GM21528 (cell line): ENCODE results near the gene COMT.

ENCODE experiments used
- ATAC-seq: cut with Tn5 transposase; IDR thresholded peaks from one replicate; pipeline ENCODE4 v1.9.1; 2021; ENCODE audit warnings: mild to moderate bottlenecking, moderate library complexity; ENCODE audit not compliant: unreplicated experiment, low FRiP score

Gene COMT

DNA sequence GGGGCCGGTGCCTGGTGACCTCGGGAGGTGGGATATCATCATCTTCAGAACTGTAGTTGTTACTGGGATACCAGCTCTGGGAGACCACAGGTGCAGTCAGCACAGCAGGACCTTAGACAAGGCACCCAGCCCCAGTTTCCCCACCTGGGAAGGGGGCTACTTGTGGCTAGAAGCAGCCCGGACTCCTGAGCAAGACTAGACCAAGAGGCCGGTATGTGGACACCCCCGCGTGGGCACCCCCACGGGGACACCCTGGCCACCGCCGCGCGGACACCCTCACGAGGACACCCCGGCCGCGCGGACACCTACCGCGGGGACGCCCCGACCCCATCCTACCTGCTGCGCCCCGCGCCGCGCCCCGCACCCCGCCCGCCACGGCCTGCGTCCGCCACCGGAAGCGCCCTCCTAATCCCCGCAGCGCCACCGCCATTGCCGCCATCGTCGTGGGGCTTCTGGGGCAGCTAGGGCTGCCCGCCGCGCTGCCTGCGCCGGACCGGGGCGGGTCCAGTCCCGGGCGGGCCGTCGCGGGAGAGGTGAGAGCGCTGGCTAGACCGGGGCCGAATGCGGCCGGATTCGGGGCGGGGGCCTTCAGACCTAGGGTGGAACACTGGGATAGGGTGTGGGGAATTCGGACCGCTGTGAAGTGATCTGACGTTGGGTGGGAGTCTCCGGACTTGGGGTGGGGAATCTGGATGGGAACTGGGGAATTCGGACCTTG is at the start of gene COMT, which contains the start of gene TXNRD2:
COMT (plus strand) TSS at position 408 of the 718 bp plus-strand sequence. CDS start 20,755 bp downstream, outside the sequence.
TXNRD2 (minus strand) TSS at position 454 of the 718 bp plus-strand sequence; CDS start at position 439, 15 bp downstream.
- ATAC-seq = no peak

DNA sequence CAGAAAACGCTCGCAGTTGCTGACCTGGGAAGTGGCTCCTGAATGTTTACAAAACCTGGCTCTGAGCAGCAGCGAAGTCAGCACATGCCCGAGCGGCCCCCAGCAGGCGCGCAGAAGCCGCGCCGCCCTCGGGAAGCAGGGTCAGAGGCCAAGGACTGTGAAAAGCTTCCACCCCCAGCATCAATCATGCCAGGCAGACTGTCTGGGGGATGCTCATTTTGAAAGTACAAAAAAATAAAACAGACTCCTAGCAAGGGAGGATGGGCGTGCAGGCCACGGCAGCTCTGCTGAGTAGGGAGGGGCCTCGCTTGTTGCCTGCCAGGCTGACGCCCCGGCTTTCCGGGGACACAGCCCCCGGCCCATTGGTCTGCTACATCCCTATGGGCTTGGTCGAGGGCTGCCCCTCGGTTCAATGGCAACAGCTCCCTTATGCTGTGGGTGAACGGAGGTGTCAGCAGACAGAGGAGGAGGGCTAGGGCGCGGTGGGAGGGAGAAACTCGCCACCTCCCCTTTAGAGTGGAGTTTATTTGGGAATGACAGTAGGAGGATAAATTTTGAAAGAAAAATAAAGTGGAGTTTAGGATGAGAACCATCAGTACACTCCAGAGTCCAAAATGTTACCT is 49.2 kb upstream of the COMT start:
- no peak for ATAC-seq

DNA sequence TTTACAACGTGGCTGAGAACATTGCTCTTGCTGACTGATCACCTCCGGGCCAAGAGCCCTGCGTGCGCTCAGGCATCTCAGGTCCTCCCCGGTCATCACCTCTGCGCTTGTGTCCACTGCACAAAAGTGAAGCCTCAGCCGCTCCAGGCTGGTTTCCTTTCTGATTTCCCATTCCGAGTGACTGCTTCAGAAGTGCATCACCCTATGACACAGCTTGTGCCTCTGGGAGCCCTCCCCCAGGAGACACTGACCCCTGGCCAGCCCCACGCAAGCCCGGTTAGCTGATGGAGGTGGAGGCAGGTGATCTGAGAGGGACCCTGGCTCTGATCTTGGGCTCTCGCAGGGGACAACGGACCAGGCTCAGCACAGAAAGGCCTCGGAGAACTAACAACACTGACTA is 48.6 kb upstream of the COMT start:
- ATAC-seq = no peak

DNA sequence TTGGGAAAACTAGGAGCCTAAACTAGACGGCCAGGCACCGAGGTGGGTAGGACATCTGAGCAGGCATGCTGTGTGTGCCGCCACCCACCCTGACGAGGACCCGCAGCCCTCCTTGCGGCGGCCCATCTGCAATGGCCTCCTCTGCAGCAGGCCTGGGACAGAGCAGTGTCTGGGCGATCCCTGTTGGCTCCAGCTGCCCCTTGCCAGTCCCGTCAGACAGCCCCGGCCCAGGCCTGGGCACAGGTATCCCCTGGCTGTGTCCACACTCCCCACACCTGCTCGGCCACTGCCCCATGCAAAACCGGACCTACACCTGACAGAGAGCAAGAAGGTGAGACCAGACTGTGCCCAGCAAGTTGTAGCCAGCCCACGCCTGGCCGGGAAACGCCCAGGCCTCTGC is 48.2 kb upstream of the COMT start:
- ATAC-seq = no peak

DNA sequence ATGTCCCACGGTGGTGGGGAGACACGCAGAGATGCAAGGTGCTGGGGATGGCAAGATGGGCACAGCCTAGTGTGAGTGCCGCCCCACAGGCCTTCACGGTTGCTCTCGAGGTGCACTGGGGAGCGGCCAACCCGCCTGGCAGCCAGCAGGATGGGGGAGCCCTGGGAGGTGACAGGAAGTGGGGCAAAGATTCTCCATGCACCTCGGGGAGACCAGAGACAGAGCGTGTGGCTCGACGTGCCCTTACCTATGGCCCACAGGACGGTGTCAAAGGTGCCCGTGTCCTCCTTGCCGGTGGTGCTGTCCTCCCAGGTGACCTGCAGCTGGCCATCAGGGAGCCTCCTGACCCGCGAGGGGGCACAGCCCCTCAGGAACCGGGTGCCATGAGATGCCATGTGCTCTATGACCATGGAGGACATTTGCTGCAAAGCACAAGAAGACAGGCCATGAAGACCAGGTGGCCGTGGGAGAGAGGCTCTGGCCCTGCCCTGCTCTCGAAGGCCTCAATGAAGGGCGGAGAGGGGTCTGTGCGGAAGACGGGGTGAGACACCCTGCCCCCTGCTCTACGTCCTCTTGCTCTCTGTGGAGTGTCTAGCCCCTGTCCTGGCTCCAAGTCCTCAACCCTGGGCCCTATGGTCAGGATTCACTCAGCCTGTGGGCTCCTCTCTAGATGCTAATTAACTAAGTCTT is 46.3 kb upstream of the COMT start:
- no peak for ATAC-seq

DNA sequence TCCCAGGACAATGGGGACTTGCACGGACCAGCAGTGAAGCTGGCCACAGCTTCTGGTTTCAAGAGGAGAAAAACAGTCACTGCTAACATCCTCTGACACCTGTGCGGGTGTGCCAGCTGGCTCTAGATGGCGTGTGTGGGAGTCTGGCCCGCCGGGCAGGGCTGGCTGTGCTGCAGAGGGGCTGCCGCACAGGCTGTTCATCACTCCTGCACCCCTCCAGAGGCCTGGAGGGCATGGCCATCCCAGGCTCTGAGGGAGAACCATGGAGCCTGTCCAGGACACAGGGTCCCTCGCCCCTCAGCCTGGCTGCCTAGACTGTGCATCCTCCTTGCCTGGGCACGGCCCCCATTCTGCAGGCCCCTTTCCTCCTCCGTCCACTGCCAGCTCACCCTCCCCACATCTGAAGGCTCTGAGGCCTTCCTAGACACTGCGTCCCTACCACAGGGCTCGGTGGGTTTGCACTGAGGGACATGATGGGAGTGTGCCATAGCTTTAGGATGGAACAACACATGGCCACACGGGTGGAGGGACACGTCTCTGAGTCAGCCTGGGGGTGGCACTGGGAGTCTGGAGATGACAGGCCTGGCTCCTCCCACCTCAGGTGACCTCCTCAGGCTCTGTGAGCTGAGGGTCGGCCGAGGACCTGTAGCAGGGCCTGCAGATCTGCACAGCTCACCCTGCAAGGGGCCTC is 44.8 kb upstream of the COMT start:
- ATAC-seq = no peak

DNA sequence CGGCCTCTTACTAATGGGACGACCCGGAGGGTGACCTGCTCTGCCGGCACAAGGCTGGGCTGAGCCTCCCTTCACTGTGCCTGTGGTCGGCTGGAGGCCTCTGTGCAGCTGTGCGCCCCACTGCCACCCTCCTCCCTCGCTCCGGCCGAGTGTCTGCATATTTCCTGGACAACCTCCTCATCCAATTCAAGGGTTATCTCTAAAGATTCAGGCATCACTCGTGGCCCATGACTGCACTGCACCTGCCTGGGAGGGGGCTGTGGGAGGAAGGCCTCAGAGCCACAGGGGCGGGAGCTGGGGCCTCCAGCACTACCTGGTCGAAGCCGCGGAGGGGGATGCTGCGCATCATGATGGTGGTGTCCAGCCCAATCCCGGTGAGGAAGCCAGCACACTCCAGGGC is 43.8 kb upstream of the COMT start:
- no peak for ATAC-seq

DNA sequence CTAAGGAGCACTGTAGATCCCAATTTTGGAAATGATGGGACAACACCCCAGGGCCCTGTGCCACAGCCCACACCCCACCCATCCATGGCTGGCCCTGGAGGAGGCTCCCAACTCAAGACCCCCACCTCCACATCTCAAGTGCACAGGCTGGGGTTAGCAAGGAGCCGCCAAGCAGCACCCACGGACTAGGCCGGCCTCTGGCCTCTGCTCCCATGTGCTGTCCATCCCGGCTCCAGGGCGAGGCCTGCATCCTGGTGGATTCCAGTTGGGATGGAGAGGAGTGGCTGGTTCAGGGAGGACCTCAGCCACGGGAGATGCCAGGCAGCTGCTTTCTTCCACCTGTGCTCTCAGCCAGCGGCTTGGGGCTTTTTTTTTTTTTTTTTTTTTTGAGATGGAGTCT is 43.4 kb upstream of the COMT start:
- no peak for ATAC-seq

DNA sequence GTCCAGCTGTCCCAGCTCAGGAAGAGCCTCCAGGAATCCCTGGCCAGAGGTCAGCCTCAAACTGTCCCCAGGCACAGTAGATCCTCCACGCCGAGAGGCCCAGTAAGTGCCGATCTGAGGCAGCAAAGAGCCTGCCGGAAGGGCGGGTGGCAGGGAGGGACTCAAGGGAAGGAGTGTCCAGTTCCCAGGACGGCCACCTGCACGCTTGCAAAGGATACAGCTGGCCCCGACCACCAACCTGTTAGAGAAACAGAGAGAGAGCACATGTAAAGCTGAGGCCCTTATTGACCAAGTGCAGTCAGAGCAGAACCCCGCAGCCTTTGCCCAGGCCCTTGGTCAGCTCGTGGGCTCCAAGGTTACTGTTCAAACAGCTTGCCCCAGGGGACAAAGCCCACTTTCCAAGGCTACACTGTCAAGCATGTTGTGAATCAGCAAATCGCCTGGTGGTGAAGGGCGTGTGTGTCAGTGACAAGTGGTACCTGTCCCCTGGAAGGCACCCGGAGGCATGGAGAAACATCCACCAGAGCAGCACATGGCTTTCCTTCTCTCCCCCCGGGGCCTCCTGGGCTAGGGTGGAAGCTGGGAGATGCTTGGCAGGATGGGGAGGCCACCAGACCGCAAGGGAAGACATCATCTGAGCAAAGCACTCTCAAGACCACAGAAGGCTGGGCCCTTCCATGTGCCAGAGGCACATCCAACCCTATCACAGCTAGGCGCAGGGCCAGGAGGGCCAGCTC is 42.6 kb upstream of the COMT start:
- no peak for ATAC-seq

DNA sequence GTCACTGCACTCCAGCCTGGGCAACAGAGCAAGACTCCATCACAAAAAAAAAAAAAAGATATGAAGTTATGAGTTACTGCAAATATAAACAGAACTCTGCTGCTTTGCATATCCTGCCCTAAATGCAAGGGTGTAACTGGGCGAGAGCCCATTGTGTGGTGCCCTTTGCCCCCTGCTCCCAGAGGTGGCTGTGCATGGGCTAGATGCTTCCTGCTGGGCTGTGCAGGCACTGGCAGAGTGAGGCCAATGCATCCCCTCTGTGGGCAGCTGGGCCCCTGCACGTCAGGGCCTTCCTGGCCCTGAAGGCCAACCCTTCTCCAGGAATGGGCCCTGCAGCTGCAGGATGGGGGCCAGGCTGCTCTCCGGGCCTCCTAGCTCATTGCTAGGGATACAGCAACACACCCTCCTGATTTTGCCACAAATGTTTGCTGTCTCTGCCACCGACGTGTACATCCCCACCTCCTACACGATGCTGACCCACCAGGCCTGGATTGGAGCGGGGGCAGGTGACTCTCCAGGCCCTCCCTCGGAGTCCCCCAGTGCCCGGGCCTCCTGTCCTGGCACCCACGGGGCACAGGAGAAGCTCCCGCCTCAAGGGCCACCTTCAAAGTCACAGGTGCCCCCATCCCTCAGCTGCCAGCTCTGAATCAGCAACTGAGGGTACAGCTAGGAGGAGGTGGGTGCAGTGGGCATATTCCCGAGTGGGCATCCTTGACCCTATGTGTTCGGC is 40.7 kb upstream of the COMT start:
- ATAC-seq = no peak

DNA sequence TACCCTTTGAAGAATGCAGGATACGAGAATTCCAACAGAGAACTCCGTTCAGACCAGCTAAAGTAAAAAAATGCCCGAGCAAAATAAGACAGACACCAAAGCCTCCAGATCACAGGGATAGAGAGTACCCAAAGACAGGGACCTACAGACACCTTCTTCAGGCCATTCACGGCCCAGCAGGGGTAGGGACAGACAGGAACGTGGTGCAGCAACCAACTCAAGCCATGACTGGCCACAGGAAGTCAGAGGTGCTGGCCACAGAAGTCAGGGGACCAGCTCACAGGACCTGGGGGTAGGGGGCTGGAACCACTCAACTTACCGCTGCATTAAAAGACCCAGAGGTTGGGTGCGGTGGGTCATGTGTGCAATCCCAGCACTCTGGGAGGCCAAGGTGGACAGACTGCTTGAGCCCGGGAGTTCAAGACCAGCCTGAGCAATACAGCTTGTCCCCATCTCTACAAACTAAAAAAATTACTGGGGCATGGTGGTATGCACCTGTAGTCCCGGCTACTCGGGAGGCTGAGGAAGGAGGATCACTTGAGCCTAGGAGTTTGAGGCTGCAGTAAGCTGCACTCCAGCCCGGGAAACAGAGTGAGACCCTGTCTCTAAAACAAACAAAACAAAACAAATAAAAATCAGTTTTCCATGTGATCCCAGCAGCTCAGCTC is 39.9 kb upstream of the COMT start:
- ATAC-seq = no peak

DNA sequence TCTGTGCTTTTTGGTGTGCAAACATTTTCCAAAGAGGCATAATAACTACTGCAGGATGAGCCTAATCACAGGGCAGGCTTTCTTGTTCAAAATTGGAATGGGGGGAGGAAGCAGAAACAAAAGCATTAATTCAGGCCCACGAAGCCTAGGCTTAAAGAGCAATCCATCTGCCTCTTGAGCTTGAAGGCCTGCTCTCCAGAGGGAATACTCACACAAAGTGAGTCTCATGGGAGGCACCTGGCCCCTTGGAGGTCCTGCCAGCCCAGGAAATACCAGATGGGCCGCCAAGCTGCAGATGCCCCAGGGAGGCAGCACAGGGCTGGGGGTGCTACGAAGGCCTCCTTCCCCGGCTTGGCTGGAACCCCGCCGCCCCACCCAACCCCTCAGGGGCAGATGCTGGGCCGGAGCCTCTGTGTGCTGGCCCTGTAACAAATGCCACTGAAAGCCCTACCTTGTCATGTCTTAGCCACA is 39.3 kb upstream of the COMT start:
- no peak for ATAC-seq

DNA sequence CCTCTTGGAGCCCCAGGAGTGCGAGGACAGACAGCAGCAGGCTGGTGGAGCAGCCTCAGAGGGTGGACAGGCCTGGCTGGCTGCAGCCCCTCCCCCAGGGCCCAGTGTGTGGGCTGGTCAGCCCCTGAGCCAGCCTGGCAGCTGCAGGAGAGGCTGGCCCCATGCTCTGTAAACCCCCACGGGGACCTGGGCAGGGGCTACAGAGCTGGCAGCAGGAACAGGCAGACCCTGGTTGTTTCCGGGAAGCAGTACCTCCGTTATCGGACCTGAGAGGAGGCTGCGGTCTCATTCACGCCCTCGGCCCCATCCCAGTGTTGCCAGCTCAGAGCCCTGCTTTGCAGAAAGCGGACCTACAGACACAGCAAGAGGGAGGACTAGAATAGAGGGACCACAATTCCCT is 38.5 kb upstream of the COMT start:
- ATAC-seq = no peak

DNA sequence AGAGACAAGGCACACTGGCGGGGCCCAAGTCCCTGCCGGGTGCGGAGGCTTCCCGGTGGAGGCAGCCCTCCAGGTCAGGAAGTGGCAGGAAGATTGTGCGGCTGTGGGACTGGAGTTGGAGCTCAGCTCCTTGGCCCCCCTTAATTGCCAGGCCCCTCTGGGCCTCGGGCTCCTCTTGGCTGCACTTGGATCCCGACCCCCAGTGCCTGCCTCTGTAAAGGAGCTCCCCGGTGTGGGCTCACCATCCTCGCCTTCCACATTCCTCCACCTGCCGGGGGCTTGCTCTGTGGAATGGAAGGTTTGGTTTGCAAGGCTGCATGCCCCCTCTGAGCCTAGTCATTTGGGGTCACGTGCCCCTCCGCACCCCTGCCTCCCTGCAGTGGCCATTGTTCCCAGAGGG is 38.1 kb upstream of the COMT start:
- ATAC-seq = no peak

DNA sequence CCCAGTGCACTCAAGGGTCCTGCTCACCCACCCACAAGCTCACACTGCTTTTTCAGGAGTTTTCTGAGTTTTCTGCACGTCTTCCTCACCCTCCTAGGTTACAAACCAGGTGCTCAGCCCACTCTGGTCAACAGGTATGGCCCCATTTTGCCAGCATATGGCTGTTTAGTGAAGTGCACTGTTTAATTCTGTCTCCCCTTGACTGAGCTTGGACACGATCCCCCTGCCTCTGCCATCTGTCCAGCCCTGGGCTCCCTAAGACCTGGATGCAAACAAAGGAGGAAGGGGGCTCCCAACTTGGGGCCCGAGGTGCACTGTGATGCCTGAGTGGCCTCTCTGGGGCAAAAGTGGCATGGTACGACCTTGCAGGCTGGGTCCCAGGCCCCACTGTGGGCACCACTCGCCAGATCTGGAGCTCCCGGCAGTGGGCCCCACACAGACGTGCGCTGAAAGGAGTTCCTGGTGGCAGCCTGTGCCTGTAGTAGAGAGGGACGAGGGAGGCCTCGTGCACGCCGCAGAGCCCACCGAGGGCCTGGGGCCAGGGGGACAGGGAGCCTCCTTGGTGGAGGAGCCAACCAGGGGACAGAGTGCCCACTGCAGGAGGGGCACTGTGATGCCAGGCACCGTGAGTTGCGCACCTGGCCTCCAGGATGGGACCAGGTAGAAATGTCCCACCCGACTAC is 37.3 kb upstream of the COMT start:
- ATAC-seq = no peak

DNA sequence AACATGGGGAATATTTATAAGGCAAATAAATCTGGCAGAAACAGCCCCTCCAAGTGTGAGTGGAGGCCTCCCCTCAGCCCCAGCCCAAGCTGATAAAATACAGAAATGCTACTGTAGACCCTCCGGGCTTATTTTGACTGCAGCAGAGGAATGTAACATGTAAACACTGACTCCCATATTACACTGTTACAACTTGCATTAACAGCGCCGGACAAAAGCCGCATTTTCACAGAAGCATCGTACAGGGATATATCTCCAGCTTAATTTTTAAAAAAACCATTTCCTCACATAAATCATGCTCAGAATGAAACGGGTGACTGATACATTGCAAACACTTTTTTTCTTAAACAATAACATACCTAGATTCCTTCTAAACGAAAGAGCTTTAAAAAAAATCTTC is 36.6 kb upstream of the COMT start:
- ATAC-seq = no peak

DNA sequence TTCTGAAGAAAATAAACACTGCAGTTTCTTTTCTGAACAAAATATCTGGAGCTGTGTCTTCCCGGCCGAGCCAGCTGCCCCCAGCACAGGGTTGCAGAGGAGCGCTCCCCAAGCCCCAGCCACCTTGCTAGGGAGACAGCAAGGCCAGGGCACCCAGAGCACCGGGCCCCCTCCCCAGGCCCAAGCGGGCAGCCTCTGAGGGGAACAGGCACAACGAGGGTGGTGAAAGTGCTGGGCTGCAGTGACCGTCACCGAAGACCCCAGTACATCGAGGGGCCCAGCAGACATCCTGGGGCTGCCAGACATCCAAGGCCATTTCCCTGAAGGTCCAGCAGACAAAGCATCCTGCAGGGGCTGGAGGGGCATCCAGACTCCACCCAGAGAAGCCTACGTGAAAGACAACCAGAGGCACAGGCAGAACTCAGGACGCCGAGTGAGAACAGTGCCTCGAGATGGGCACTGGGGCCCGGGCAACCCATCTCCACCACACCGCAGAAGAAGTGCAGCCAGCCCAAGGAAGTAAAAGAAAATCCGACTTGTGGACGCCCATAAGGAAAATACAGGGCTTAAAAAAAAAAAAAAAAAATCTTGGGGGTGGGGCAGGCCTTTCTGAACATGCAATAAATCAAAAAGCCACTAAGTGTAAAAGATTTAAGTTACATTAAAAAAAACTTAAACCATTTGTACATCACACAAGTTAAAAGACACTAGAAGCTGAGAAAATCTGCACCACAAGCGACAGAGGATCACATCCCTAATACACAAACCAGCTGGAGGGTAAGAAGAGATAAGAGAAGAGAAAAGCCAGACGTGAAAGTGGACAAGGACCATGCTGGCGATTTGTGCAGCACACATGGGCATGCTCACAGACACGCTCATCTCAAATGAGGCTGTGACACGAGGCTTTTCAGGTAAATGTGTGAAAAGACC is 36.0 kb upstream of the COMT start:
- ATAC-seq = no peak
